Osteocyte (in vitro differentiated cells): Measurements from ENCODE around the gene TBC1D5. TPM values are rescaled to one million over a fixed set of nuclear protein-coding genes. Genes with fewer than 3 reads are reported as not detected.

Source experiments
- DNase-seq: peaks from one replicate; pipeline ENCODE4 v3.0.0; 2021; ENCODE audit warnings: mixed read lengths; ENCODE audit not compliant: unreplicated experiment; ENCODE audit errors: extremely low spot score
- H3K27ac Mint-ChIP-seq: one replicate; pipeline ENCODE4 v1.8.0; 2021; ENCODE audit warnings: mild to moderate bottlenecking, mixed read lengths; ENCODE audit not compliant: unreplicated experiment
- H3K27me3 Mint-ChIP-seq: one replicate; pipeline ENCODE4 v1.8.0; 2021; ENCODE audit warnings: mixed read lengths; ENCODE audit not compliant: unreplicated experiment
- H3K36me3 Mint-ChIP-seq: one replicate; pipeline ENCODE4 v1.8.0; 2021; ENCODE audit warnings: mixed read lengths; ENCODE audit not compliant: unreplicated experiment
- H3K4me1 Mint-ChIP-seq: one replicate; pipeline ENCODE4 v1.8.0; 2021; ENCODE audit warnings: mixed read lengths; ENCODE audit not compliant: unreplicated experiment
- H3K4me3 Mint-ChIP-seq: one replicate; pipeline ENCODE4 v1.8.0; 2021; ENCODE audit warnings: mild to moderate bottlenecking, moderate library complexity, mixed read lengths; ENCODE audit not compliant: unreplicated experiment
- H3K9me3 Mint-ChIP-seq: one replicate; pipeline ENCODE4 v1.8.0; 2021; ENCODE audit warnings: mixed read lengths; ENCODE audit not compliant: unreplicated experiment
- CTCF ChIP-seq: fragments of 200-600 bp; sonication (generic); IDR thresholded peaks from 2 replicates; pipeline ENCODE4 v1.5.0; 2021; ENCODE audit warnings: antibody characterized with exemption, mild to moderate bottlenecking, moderate library complexity
- total RNA-seq: library from RNA; stranded (reverse); gene quantifications from 2 replicates; pipeline ENCODE4 v1.2.1, GENCODE V29; 2021

Gene TBC1D5
- total RNA-seq, 1 donor from 2014 or later, result 69.2 TPM

DNA sequence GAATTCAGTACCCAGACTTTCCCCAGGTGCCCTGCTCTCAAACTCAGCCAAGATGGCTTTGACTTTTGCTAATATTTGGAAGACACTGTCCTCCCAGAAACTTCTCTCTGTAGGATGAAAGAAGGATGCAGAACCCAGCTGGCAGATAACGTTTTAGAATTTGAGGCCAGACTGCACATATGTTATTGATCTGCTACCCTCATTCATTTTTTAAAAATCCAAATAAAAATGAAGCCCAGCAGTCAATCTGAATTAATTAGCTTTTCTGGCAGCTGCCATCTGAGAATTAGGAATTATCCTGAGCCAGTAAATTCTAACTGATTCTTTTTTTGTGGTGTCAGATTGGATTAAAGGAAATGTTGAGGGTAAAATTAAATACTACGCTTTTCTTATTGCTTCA, 621.1 kb downstream of the TBC1D5 start:
- no peak overlapping the region for H3K4me3 Mint-ChIP-seq
- H3K36me3 Mint-ChIP-seq, result no peaks in the 10 kb centered on the region
- no peak for TF ChIP-seq CTCF
- H3K9me3 Mint-ChIP-seq, result peaks cover 5% of the 10 kb centered on the region
- no peak for DNase-seq
- no peaks in the 10 kb centered on the region for H3K4me1 Mint-ChIP-seq
- H3K27ac Mint-ChIP-seq, result no peak overlapping the region
- H3K27me3 Mint-ChIP-seq, result peaks cover 3% of the 10 kb centered on the region

- Mint-ChIP-seq H3K4me1 (no peaks in the 10 kb centered on the region), H3K27ac (no peak overlapping the region), H3K36me3 (no peaks in the 10 kb centered on the region), H3K9me3 (peaks cover 5% of the 10 kb centered on the region), H3K27me3 (peaks cover 3% of the 10 kb centered on the region), H3K4me3 (no peak overlapping the region)
- TF ChIP-seq CTCF, result no peak
- peak; percentile 38 for DNase-seq
Observed at GRCh38 chr3:17120115-17120514, 622.3 kb downstream of the TBC1D5 start.

- H3K4me1 Mint-ChIP-seq, result no peaks in the 10 kb centered on the region
- peaks cover 5% of the 10 kb centered on the region for H3K9me3 Mint-ChIP-seq
- peaks cover 3% of the 10 kb centered on the region for H3K27me3 Mint-ChIP-seq
- DNase-seq, result peak; percentile 72
- H3K27ac Mint-ChIP-seq, result no peak overlapping the region
- no peak overlapping the region for H3K4me3 Mint-ChIP-seq
- H3K36me3 Mint-ChIP-seq, result no peaks in the 10 kb centered on the region
- TF ChIP-seq CTCF, result no peak
Observed at GRCh38 chr3:17119201-17120072, 623.0 kb downstream of the TBC1D5 start.

- Mint-ChIP-seq H3K4me3 (no peak overlapping the region), H3K27me3 (peaks cover 3% of the 10 kb centered on the region), H3K4me1 (no peaks in the 10 kb centered on the region), H3K9me3 (peaks cover 5% of the 10 kb centered on the region), H3K36me3 (no peaks in the 10 kb centered on the region), H3K27ac (no peak overlapping the region)
- no peak for TF ChIP-seq CTCF
- peak; percentile 57 for DNase-seq
Observed at GRCh38 chr3:17118771-17119170, 623.7 kb downstream of the TBC1D5 start.

- Mint-ChIP-seq H3K27me3 (no peaks in the 10 kb centered on the region), H3K4me3 (no peak overlapping the region), H3K27ac (no peak overlapping the region), H3K4me1 (no peaks in the 10 kb centered on the region), H3K36me3 (no peaks in the 10 kb centered on the region), H3K9me3 (no peaks in the 10 kb centered on the region)
- DNase-seq, result peak; percentile 40
- no peak for TF ChIP-seq CTCF
Observed at GRCh38 chr3:17116007-17116600, 626.3 kb downstream of the TBC1D5 start.
